ENCODE results near the gene EPHB1.

The EPHB1 gene

GRCh38 chr3:135178566-135178965, 383.5 kb downstream of the EPHB1 start:
- no peak overlapping the region for H3K4me3 ChIP-seq (ENCODE audit: low read depth, low read length)
- no peaks in the 10 kb centered on the region for H3K36me3 ChIP-seq
- no peaks in the 10 kb centered on the region; the same call in 1 of the 2 replicates for H3K9me3 ChIP-seq
- no peaks in the 10 kb centered on the region for H3K4me1 ChIP-seq
- no peak for TF ChIP-seq CTCF (IDR thresholded peaks at IDR 0.05; ENCODE audit: low read depth, low read length)
- no peak for DNase-seq
- no peaks in the 10 kb centered on the region for H3K27me3 ChIP-seq

GRCh38 chr3:135181408-135181807, 386.3 kb downstream of the EPHB1 start:
- DNase-seq: no peak
- no peak for TF ChIP-seq CTCF (IDR thresholded peaks at IDR 0.05; ENCODE audit: low read depth, low read length)
- H3K4me1 ChIP-seq: no peaks in the 10 kb centered on the region
- H3K27me3 ChIP-seq: no peaks in the 10 kb centered on the region
- H3K9me3 ChIP-seq: no peaks in the 10 kb centered on the region; the same call in 1 of the 2 replicates
- no peaks in the 10 kb centered on the region for H3K36me3 ChIP-seq
- no peak overlapping the region for H3K4me3 ChIP-seq (ENCODE audit: low read depth, low read length)

- no peak for TF ChIP-seq CTCF (IDR thresholded peaks at IDR 0.05; ENCODE audit: low read depth, low read length)
- Histone ChIP-seq H3K4me1 (no peaks in the 10 kb centered on the region), H3K27me3 (no peaks in the 10 kb centered on the region), H3K9me3 (no peaks in the 10 kb centered on the region), H3K36me3 (no peaks in the 10 kb centered on the region), H3K4me3 (ENCODE audit: low read depth, low read length) (no peak overlapping the region)
- no peak for DNase-seq
Measured at GRCh38 chr3:135182364-135182998, 387.4 kb downstream of the EPHB1 start.

- no peaks in the 10 kb centered on the region; the same call in 1 of the 2 replicates for H3K4me1 ChIP-seq
- H3K36me3 ChIP-seq: no peaks in the 10 kb centered on the region
- no peak for TF ChIP-seq CTCF (IDR thresholded peaks at IDR 0.05; ENCODE audit: low read depth, low read length)
- no peak overlapping the region for H3K4me3 ChIP-seq (ENCODE audit: low read depth, low read length)
- no peaks in the 10 kb centered on the region for H3K9me3 ChIP-seq
- no peaks in the 10 kb centered on the region for H3K27me3 ChIP-seq
- no peak for DNase-seq
Measured at GRCh38 chr3:135190658-135191057, 395.6 kb downstream of the EPHB1 start.

- Histone ChIP-seq H3K36me3 (no peaks in the 10 kb centered on the region), H3K27me3 (no peaks in the 10 kb centered on the region), H3K4me1 (peaks cover 4% of the 10 kb centered on the region; the same call in 1 of the 2 replicates), H3K4me3 (ENCODE audit: low read depth, low read length) (no peak overlapping the region), H3K9me3 (no peaks in the 10 kb centered on the region)
- TF ChIP-seq CTCF (IDR thresholded peaks at IDR 0.05; ENCODE audit: low read depth, low read length): no peak
- DNase-seq: no peak
Measured at GRCh38 chr3:135191708-135192107, 396.6 kb downstream of the EPHB1 start.

- H3K27me3 ChIP-seq: no peaks in the 10 kb centered on the region
- no peak for TF ChIP-seq CTCF (IDR thresholded peaks at IDR 0.05; ENCODE audit: low read depth, low read length)
- H3K4me1 ChIP-seq: peaks cover 4% of the 10 kb centered on the region; the same call in 1 of the 2 replicates
- no peaks in the 10 kb centered on the region for H3K36me3 ChIP-seq
- DNase-seq: peak; percentile 37
- no peak overlapping the region for H3K4me3 ChIP-seq (ENCODE audit: low read depth, low read length)
- no peaks in the 10 kb centered on the region for H3K9me3 ChIP-seq
Measured at GRCh38 chr3:135192929-135193328, 397.9 kb downstream of the EPHB1 start.
